IMR-90 (cell line): ENCODE data around the gene ASAP2. TPM values are rescaled to one million over a fixed set of nuclear protein-coding genes. Genes with fewer than 3 reads are reported as not detected.

Experiments
- ATAC-seq: fragments of 200-7000 bp; cut with Tn5 transposase; 2 replicates; pipeline ENCODE4 v1.9.1; 2020; ENCODE audit warnings: low read depth, mild to moderate bottlenecking, moderate library complexity
- BruUV-seq: library from RNA; stranded (reverse); fragments of 400-500 nt; replicated peaks from 2 replicates; lab custom pipeline; 2021; lab: Mats Ljungman, UMichigan
- CTCF ChIA-PET: fragments of 300-600 bp; formaldehyde crosslinking; extraction: SDS; loops from one replicate; lab custom pipeline; 2021; ENCODE audit warnings: antibody characterized with exemption; lab: Yijun Ruan, JAX
- POLR2A ChIA-PET: fragments of 300-600 bp; sonication (Branson Sonifier 250); formaldehyde crosslinking; loops from one replicate; lab custom pipeline; 2022; ENCODE audit warnings: antibody characterized with exemption; ENCODE audit not compliant: unreplicated experiment; lab: Charles Lee
- DNase-seq: peaks from one replicate; pipeline ENCODE4 v3.0.0; 2013
- H2AFZ ChIP-seq: replicated peaks from 2 replicates; pipeline ENCODE3; 2013; ENCODE audit warnings: low read length, mild to moderate bottlenecking; ENCODE audit not compliant: poor library complexity
- H2AK5ac ChIP-seq: 2 replicates; pipeline ENCODE4 v1.6.1; 2013; ENCODE audit warnings: low read depth, low read length, inconsistent platforms
- H2AK9ac ChIP-seq: replicated peaks from 2 replicates; pipeline ENCODE3; 2013; ENCODE audit warnings: mild to moderate bottlenecking, low read depth, low read length, moderate library complexity; ENCODE audit not compliant: poor library complexity
- H2BK120ac ChIP-seq: 2 replicates; pipeline ENCODE4 v1.6.1; 2013; ENCODE audit warnings: low read depth, low read length, inconsistent platforms
- H2BK15ac ChIP-seq: 3 replicates; pipeline ENCODE4 v1.6.1; 2013; ENCODE audit warnings: low read depth, low read length, inconsistent platforms
- H2BK20ac ChIP-seq: 2 replicates; pipeline ENCODE4 v1.6.1; 2013; ENCODE audit warnings: low read depth, mild to moderate bottlenecking, inconsistent platforms, low read length, moderate library complexity
- H2BK5ac ChIP-seq: 2 replicates; pipeline ENCODE4 v1.6.1; 2013; ENCODE audit warnings: mild to moderate bottlenecking, low read depth, low read length, inconsistent platforms; ENCODE audit not compliant: poor library complexity, severe bottlenecking
- H3K14ac ChIP-seq: replicated peaks from 2 replicates; pipeline ENCODE4 v1.6.1; 2013; ENCODE audit warnings: low read depth, low read length, inconsistent platforms
- H3K18ac ChIP-seq: 2 replicates; pipeline ENCODE4 v1.6.1; 2013; ENCODE audit warnings: low read depth, low read length, control low read depth
- H3K23ac ChIP-seq: 2 replicates; pipeline ENCODE4 v1.6.1; 2013; ENCODE audit warnings: low read depth, low read length, inconsistent platforms
- H3K27ac ChIP-seq: 2 replicates; pipeline ENCODE4 v1.5.1; 2013; ENCODE audit warnings: mild to moderate bottlenecking, control low read depth, low read length; ENCODE audit not compliant: insufficient read depth
- H3K27me3 ChIP-seq: 2 replicates; pipeline ENCODE4 v1.6.1; 2013; ENCODE audit warnings: low read length; ENCODE audit not compliant: control insufficient read depth, insufficient read depth
- H3K36me3 ChIP-seq: 2 replicates; pipeline ENCODE4 v1.6.1; 2013; ENCODE audit warnings: low read length, mixed read lengths; ENCODE audit not compliant: control insufficient read depth, insufficient read depth
- H3K4ac ChIP-seq: 2 replicates; pipeline ENCODE4 v1.6.1; 2013; ENCODE audit warnings: low read depth, low read length, inconsistent platforms
- H3K4me1 ChIP-seq: 2 replicates; pipeline ENCODE4 v1.6.1; 2013; ENCODE audit warnings: low read length, mixed read lengths; ENCODE audit not compliant: control insufficient read depth, insufficient read depth
- H3K4me2 ChIP-seq: 2 replicates; pipeline ENCODE4 v1.6.1; 2013; ENCODE audit warnings: low read depth, mild to moderate bottlenecking, control low read depth, low read length, moderate library complexity
- H3K4me3 ChIP-seq: 2 replicates; pipeline ENCODE4 v1.5.1; 2013; ENCODE audit warnings: low read depth, mild to moderate bottlenecking, control low read depth, low read length, moderate library complexity; ENCODE audit not compliant: insufficient read depth
- H3K56ac ChIP-seq: 2 replicates; pipeline ENCODE4 v1.6.1; 2013; ENCODE audit warnings: low read length, inconsistent platforms; ENCODE audit not compliant: insufficient read depth; ENCODE audit errors: extremely low read depth
- H3K79me1 ChIP-seq, 2 experiments: 2 replicates each; pipeline ENCODE4 v1.6.1; 2013; ENCODE audit warnings: low read length in 2 of 2, inconsistent platforms in 1 of 2, low read depth in 1 of 2
- H3K9ac ChIP-seq: 2 replicates; pipeline ENCODE4 v1.6.1; 2013; ENCODE audit warnings: low read depth, low read length, control low read depth
- H3K9me1 ChIP-seq: 2 replicates; pipeline ENCODE4 v1.6.1; 2013; ENCODE audit warnings: low read length, inconsistent platforms; ENCODE audit not compliant: insufficient read depth
- H3K9me3 ChIP-seq: 2 replicates; pipeline ENCODE4 v1.6.1; 2013; ENCODE audit warnings: low read length; ENCODE audit not compliant: control insufficient read depth, insufficient read depth
- H4K20me1 ChIP-seq: 2 replicates; pipeline ENCODE4 v1.6.1; 2013; ENCODE audit warnings: low read length, inconsistent platforms; ENCODE audit not compliant: insufficient read depth
- H4K5ac ChIP-seq: 2 replicates; pipeline ENCODE4 v1.6.1; 2013; ENCODE audit warnings: mild to moderate bottlenecking, low read depth, low read length, control low read depth
- H4K8ac ChIP-seq, 2 experiments: 2 replicates each; pipeline ENCODE4 v1.6.1; 2013; ENCODE audit warnings: low read depth in 2 of 2, low read length in 2 of 2, control low read depth in 1 of 2, inconsistent platforms in 1 of 2
- H4K91ac ChIP-seq: 2 replicates; pipeline ENCODE4 v1.6.1; 2013; ENCODE audit warnings: low read depth, low read length, inconsistent platforms; ENCODE audit not compliant: insufficient read depth
- CEBPB ChIP-seq: IDR thresholded peaks from 2 replicates; pipeline ENCODE4 v1.6.1; 2012; ENCODE audit warnings: low read depth, low read length, improper control_type of control experiment
- CHD1 ChIP-seq: IDR thresholded peaks from 2 replicates; pipeline ENCODE4 v1.6.1; 2012; ENCODE audit warnings: low read depth, low read length, improper control_type of control experiment
- CTCF ChIP-seq: conservative IDR thresholded peaks from 2 replicates; pipeline ENCODE4 v1.5.1; 2012; ENCODE audit warnings: mild to moderate bottlenecking, low read depth, low read length, improper control_type of control experiment
- ELK1 ChIP-seq: fragments of 150-350 bp; IDR thresholded peaks from 2 replicates; pipeline ENCODE4 v1.6.1; 2016; ENCODE audit warnings: low read depth, mild to moderate bottlenecking, low read length, moderate library complexity, borderline replicate concordance
- FOS ChIP-seq: fragments of 150-350 bp; IDR thresholded peaks from 2 replicates; pipeline ENCODE4 v1.6.1; 2016; ENCODE audit warnings: low read depth, low read length
- MAFK ChIP-seq: IDR thresholded peaks from 2 replicates; pipeline ENCODE4 v1.6.1; 2012; ENCODE audit warnings: low read depth, low read length, improper control_type of control experiment
- MAZ ChIP-seq: IDR thresholded peaks from 2 replicates; pipeline ENCODE4 v1.6.1; 2012; ENCODE audit warnings: low read depth, mild to moderate bottlenecking, low read length, improper control_type of control experiment, moderate library complexity, borderline replicate concordance
- MXI1 ChIP-seq: IDR thresholded peaks from 2 replicates; pipeline ENCODE4 v1.6.1; 2012; ENCODE audit warnings: low read depth, mild to moderate bottlenecking, low read length, moderate library complexity, borderline replicate concordance
- NFE2L2 ChIP-seq: fragments of 150-350 bp; IDR thresholded peaks from 2 replicates; pipeline ENCODE4 v1.6.1; 2016; ENCODE audit warnings: low read depth, mild to moderate bottlenecking, low read length
- RAD21 ChIP-seq: IDR thresholded peaks from 2 replicates; pipeline ENCODE4 v1.6.1; 2012; ENCODE audit warnings: low read length, improper control_type of control experiment
- RCOR1 ChIP-seq: IDR thresholded peaks from 2 replicates; pipeline ENCODE4 v1.6.1; 2012; ENCODE audit warnings: mild to moderate bottlenecking, low read length, improper control_type of control experiment; ENCODE audit not compliant: insufficient replicate concordance
- RFX5 ChIP-seq: IDR thresholded peaks from 2 replicates; pipeline ENCODE4 v1.8.0; 2012; ENCODE audit warnings: low read depth, mild to moderate bottlenecking, low read length, moderate library complexity
- SMC3 ChIP-seq: fragments of 150-350 bp; IDR thresholded peaks from 2 replicates; pipeline ENCODE4 v1.6.1; 2016; ENCODE audit warnings: low read depth, mild to moderate bottlenecking, antibody characterized with exemption, low read length, moderate library complexity
- WGBS, 2 experiments: methylation state at CpG; one replicate each; pipeline versions ENCODE4 v1.1.5 to v1.1.7; 2013; ENCODE audit warnings: missing lambda C conversion rate in 2 of 2; ENCODE audit not compliant: insufficient read length in 1 of 2; ENCODE audit errors: extremely low coverage in 2 of 2; 5-methylcytosine and 5-hydroxymethylcytosine counted together
- dilution Hi-C: fragments of 300-500 bp; cut with HindIII; formaldehyde crosslinking; loops from one replicate; pipeline ENCODE4 v1.14.3; 2018; ENCODE audit warnings: low sequenced_read_pairs; ENCODE audit not compliant: unreplicated experiment
- in situ Hi-C: fragments of 300-500 bp; cut with MboI; formaldehyde crosslinking; loops from 3 replicates; pipeline ENCODE4 v1.14.3; 2019; ENCODE audit warnings: low sequenced_read_pairs, inconsistent platforms, mixed read lengths
- intact Hi-C: fragments of 100-400 bp; cut with micrococcal nuclease; formaldehyde crosslinking; loops from 2 replicates; pipeline ENCODE4 v1.10.0; 2022
- polyA plus RNA-seq, 3 experiments: library from polyadenylated mRNA; depleted of rRNA; stranded (reverse); fragments of >200 nt; gene quantifications; 2 replicates each; pipeline ENCODE4 v1.2.3, GENCODE V29; 2012; ENCODE audit warnings: low replicate concordance in 1 of 3
- total RNA-seq: library from RNA; depleted of rRNA; stranded (reverse); fragments of >200 nt; gene quantifications from 2 replicates; pipeline ENCODE4 v1.2.3, GENCODE V29; 2012

Gene ASAP2
- total and polyA plus RNA-seq, 2 of the 4 experiments (the other 2 are of a cell fraction) = 19.7 to 28.1 TPM

- Histone ChIP-seq H2BK120ac (no peak overlapping the region), H3K4me3 (no peak overlapping the region), H3K36me3 (peaks cover 12% of the 10 kb centered on the region), H3K9me3 (no peaks in the 10 kb centered on the region), H3K27ac (no peak overlapping the region), H3K4ac (no peak overlapping the region), H3K27me3 (no peaks in the 10 kb centered on the region), H3K9ac (no peak overlapping the region), H2AFZ (no peak overlapping the region), H4K8ac (no peak overlapping the region), H2BK5ac (no peak overlapping the region), H4K5ac (no peak overlapping the region), H4K20me1 (0 out of 2 replicates have a peak, but pooled peaks cover 8% of the 10 kb centered on the region), H2AK9ac (no peak overlapping the region), H2AK5ac (no peak overlapping the region), H3K56ac (no peak overlapping the region), H2BK20ac (no peak overlapping the region), H3K18ac (no peak overlapping the region), H3K4me2 (no peak overlapping the region), H3K79me1 (peaks cover 54 to 89% of the 10 kb centered on the region in 2 experiments), H3K9me1 (peaks cover 10% of the 10 kb centered on the region), H4K91ac (no peak overlapping the region), H2BK15ac (no peak overlapping the region), H3K14ac (no peak overlapping the region), H3K23ac (no peak overlapping the region), H3K4me1 (peaks cover 1% of the 10 kb centered on the region; the same call in 1 of the 2 replicates)
- ChIA-PET POLR2A (no interaction called here), CTCF (interaction anchor here (0.8 kb wide), 1 partner anchor 117 kb away, joined by 3 read pairs; no protein-coding TSS in a partner anchor)
- intact Hi-C loops = no loop called here
- ATAC-seq (no peak), DNase-seq (no peak)
- dilution Hi-C loops = no loop called here
- TF ChIP-seq RCOR1 (no peak), ELK1 (no peak), MAFK (no peak), MAZ (no peak), CHD1 (no peak), NFE2L2 (no peak), SMC3 (no peak), CEBPB (no peak), RFX5 (no peak), RAD21 (no peak), CTCF (no peak), FOS (no peak), MXI1 (no peak)
- in situ Hi-C loops = no loop called here
- BruUV-seq = no TSS peak
- 100% methylated on average over 1 of the region's 7 CpGs; no CpG with 5 or more reads in 1 of the 2 experiments for whole genome bisulfite sequencing, 2 experiments
These were observed 74.5 kb downstream of the ASAP2 start for GRCh38 chr2:9281145-9281544.
